HEK293 (cell line): ENCODE measurements around the gene WNT6.
A peak's percentile ranks its signal among the peaks of the same experiment; 100 is the strongest.

Source experiments
- CTCF ChIA-PET: fragments of 350-600 bp; formaldehyde crosslinking; extraction: SDS; loops from one replicate; lab custom pipeline; 2021; ENCODE audit warnings: antibody characterized with exemption; lab: Yijun Ruan, JAX
- POLR2A ChIA-PET: fragments of 300-600 bp; formaldehyde crosslinking; extraction: SDS; loops from one replicate; lab custom pipeline; 2020; ENCODE audit warnings: antibody characterized with exemption, inconsistent platforms; lab: Yijun Ruan, JAX
- H3K27ac ChIP-seq: fragments of 200-500 bp; sonication (Bioruptor generic); 2 replicates; pipeline ENCODE4 v1.5.1; 2014; ENCODE audit warnings: low read depth, low read length, control low read depth, inconsistent platforms; ENCODE audit errors: extremely low read depth
- H3K36me3 ChIP-seq, 2 experiments: fragments of 200-500 bp in 1 of 2; sonication (Bioruptor generic) in 1 of 2; 1 replicate in 1 of 2; 2 replicates in 1 of 2; pipeline ENCODE4 v1.5.1; 2014 to 2017; ENCODE audit warnings: inconsistent platforms in 2 of 2, low read length in 2 of 2; ENCODE audit not compliant: control insufficient read depth in 2 of 2, insufficient read depth in 1 of 2
- H3K4me1 ChIP-seq: fragments of 200-500 bp; sonication (Bioruptor generic); 2 replicates; pipeline ENCODE4 v1.5.1; 2014; ENCODE audit warnings: mild to moderate bottlenecking, low read length, inconsistent platforms; ENCODE audit not compliant: control insufficient read depth, insufficient read depth
- H3K4me3 ChIP-seq: 2 replicates; pipeline ENCODE4 v1.5.1; 2011; ENCODE audit warnings: low read depth, mild to moderate bottlenecking, control low read depth, low read length, moderate library complexity
- H3K9me3 ChIP-seq: fragments of 200-500 bp; sonication (Bioruptor generic); 2 replicates; pipeline ENCODE4 v1.5.1; 2014; ENCODE audit warnings: low read depth, low read length, inconsistent platforms; ENCODE audit not compliant: control insufficient read depth, insufficient read depth
- KLF1 ChIP-seq: fragments of 450-650 bp; formaldehyde crosslinking; IDR thresholded peaks from 2 replicates; pipeline ENCODE4 v1.5.1; 2016; ENCODE audit warnings: missing biosample characterization, missing genetic modification characterization
- KLF10 ChIP-seq: fragments of 450-650 bp; IDR thresholded peaks from 2 replicates; pipeline ENCODE4 v1.5.1; 2018; ENCODE audit warnings: missing biosample characterization, mild to moderate bottlenecking, missing genetic modification characterization
- OVOL3 ChIP-seq: fragments of 450-650 bp; formaldehyde crosslinking; IDR thresholded peaks from 2 replicates; pipeline ENCODE4 v1.5.1; 2016; ENCODE audit warnings: missing biosample characterization, missing genetic modification characterization
- SCRT1 ChIP-seq: fragments of 450-650 bp; formaldehyde crosslinking; IDR thresholded peaks from 2 replicates; pipeline ENCODE4 v1.5.1; 2016; ENCODE audit warnings: missing biosample characterization, missing genetic modification characterization, borderline replicate concordance
- TRIM28 ChIP-seq: IDR thresholded peaks from 2 replicates; pipeline ENCODE4 v1.6.1; 2011; ENCODE audit warnings: low read length, control low read depth, borderline replicate concordance
- ZBTB1 ChIP-seq: fragments of 450-650 bp; formaldehyde crosslinking; IDR thresholded peaks from 2 replicates; pipeline ENCODE4 v1.5.1; 2016; ENCODE audit warnings: missing biosample characterization, missing genetic modification characterization
- ZBTB8A ChIP-seq: fragments of 450-650 bp; formaldehyde crosslinking; IDR thresholded peaks from 2 replicates; pipeline ENCODE4 v1.5.1; 2016; ENCODE audit warnings: missing biosample characterization, missing genetic modification characterization
- ZEB2 ChIP-seq: fragments of 450-650 bp; formaldehyde crosslinking; IDR thresholded peaks from 2 replicates; pipeline ENCODE4 v1.5.1; 2016; ENCODE audit warnings: missing biosample characterization, missing genetic modification characterization
- ZFHX2 ChIP-seq: fragments of 450-650 bp; formaldehyde crosslinking; conservative IDR thresholded peaks from 2 replicates; pipeline ENCODE4 v1.5.1; 2016; ENCODE audit warnings: missing biosample characterization, missing genetic modification characterization
- ZNF112 ChIP-seq: fragments of 450-650 bp; formaldehyde crosslinking; IDR thresholded peaks from 2 replicates; pipeline ENCODE4 v1.5.0; 2017; ENCODE audit warnings: missing biosample characterization, missing genetic modification characterization
- ZNF202 ChIP-seq: fragments of 450-650 bp; formaldehyde crosslinking; IDR thresholded peaks from 2 replicates; pipeline ENCODE4 v1.5.1; 2016; ENCODE audit warnings: missing biosample characterization, missing genetic modification characterization, borderline replicate concordance
- ZNF311 ChIP-seq: fragments of 450-650 bp; formaldehyde crosslinking; IDR thresholded peaks from 2 replicates; pipeline ENCODE4 v1.5.1; 2017; ENCODE audit warnings: missing biosample characterization, missing genetic modification characterization, borderline replicate concordance
- ZNF544 ChIP-seq: fragments of 450-650 bp; formaldehyde crosslinking; IDR thresholded peaks from 2 replicates; pipeline ENCODE4 v1.5.0; 2017; ENCODE audit warnings: missing biosample characterization, missing genetic modification characterization
- ZNF549 ChIP-seq: fragments of 450-650 bp; IDR thresholded peaks from 2 replicates; pipeline ENCODE4 v1.5.1; 2018; ENCODE audit warnings: missing biosample characterization, missing genetic modification characterization, mild to moderate bottlenecking, inconsistent platforms, moderate library complexity
- ZNF610 ChIP-seq: fragments of 450-650 bp; formaldehyde crosslinking; IDR thresholded peaks from 2 replicates; pipeline ENCODE4 v1.5.1; 2016; ENCODE audit warnings: missing biosample characterization, missing genetic modification characterization, borderline replicate concordance
- ZNF645 ChIP-seq: fragments of 450-650 bp; formaldehyde crosslinking; IDR thresholded peaks from 2 replicates; pipeline ENCODE4; 2016; ENCODE audit warnings: missing biosample characterization, missing genetic modification characterization
- ZNF654 ChIP-seq: fragments of 450-650 bp; formaldehyde crosslinking; IDR thresholded peaks from 2 replicates; pipeline ENCODE4 v1.5.1; 2016; ENCODE audit warnings: low read depth, missing biosample characterization, missing genetic modification characterization
- ZNF670 ChIP-seq: fragments of 450-650 bp; formaldehyde crosslinking; IDR thresholded peaks from 2 replicates; pipeline ENCODE4 v1.5.1; 2016; ENCODE audit warnings: missing biosample characterization, missing genetic modification characterization, low read depth
- ZNF768 ChIP-seq: fragments of 450-650 bp; formaldehyde crosslinking; IDR thresholded peaks from 2 replicates; pipeline ENCODE4 v1.5.1; 2018; ENCODE audit warnings: missing biosample characterization, mild to moderate bottlenecking, missing genetic modification characterization
- ZSCAN30 ChIP-seq: fragments of 450-650 bp; IDR thresholded peaks from 2 replicates; pipeline ENCODE4 v1.5.1; 2018; ENCODE audit warnings: missing biosample characterization, mild to moderate bottlenecking, missing genetic modification characterization, moderate library complexity
- TF ChIP-seq, protein P1 (sequence below): fragments of 450-650 bp; formaldehyde crosslinking; IDR thresholded peaks from 2 replicates; pipeline ENCODE4 v1.5.1; 2016; ENCODE audit warnings: missing biosample characterization, missing genetic modification characterization
- TF ChIP-seq, protein P2 (sequence below): fragments of 450-650 bp; formaldehyde crosslinking; IDR thresholded peaks from 2 replicates; pipeline ENCODE4 v1.5.1; 2017; ENCODE audit warnings: missing biosample characterization, missing genetic modification characterization
- TF ChIP-seq, protein P3 (sequence below): fragments of 450-650 bp; formaldehyde crosslinking; IDR thresholded peaks from 2 replicates; pipeline ENCODE4 v1.5.1; 2017; ENCODE audit warnings: missing biosample characterization, missing genetic modification characterization
- TF ChIP-seq, protein P4 (sequence below): fragments of 450-650 bp; formaldehyde crosslinking; IDR thresholded peaks from 2 replicates; pipeline ENCODE4 v1.5.1; 2016; ENCODE audit warnings: missing biosample characterization, missing genetic modification characterization

Gene WNT6

DNA sequence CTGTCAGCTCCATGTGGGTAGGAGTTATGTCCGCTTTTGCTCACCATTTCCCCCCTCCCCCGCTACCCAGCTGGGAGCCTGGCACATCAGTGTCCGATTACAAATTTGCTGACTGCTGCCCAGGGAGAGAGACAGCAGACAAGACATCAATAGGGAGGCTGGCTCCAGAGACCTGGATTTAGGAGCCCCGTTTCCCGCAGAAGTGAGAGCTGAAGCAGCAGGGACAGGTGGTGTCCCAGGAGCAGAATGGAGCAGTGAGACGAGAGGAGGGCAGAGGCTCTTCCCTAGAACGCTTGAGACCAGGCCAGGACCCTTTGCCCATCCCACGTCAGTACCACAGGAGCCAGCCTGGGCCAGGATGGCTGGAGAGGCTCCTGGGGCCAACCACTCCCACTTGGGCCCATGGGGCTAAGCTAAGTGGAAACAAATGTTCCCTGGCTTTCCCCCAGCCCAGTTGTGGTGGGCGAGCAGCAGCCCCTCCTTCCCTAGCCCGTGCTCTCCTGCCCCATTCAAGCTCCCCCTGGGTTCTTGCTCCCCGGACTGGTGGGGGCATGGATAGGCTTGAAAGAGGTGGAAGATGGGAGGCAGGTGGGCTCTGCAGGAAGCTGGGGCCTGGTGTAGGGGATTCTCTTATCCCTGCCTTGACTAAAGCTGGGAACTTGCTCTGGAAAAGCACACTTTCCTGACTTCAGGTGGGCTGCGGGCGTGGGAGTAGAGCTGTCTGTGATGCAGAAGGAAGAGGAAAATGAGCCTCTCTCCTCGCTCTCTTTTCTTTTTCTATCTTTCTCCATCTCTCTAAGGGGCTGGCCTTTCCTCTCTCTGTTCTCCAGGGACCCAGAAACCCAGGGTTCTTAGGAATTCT lies 4.1 kb upstream of the WNT6 start:
- H3K36me3 ChIP-seq = no peaks in the 10 kb centered on the region
- TF ChIP-seq, protein P1, sequence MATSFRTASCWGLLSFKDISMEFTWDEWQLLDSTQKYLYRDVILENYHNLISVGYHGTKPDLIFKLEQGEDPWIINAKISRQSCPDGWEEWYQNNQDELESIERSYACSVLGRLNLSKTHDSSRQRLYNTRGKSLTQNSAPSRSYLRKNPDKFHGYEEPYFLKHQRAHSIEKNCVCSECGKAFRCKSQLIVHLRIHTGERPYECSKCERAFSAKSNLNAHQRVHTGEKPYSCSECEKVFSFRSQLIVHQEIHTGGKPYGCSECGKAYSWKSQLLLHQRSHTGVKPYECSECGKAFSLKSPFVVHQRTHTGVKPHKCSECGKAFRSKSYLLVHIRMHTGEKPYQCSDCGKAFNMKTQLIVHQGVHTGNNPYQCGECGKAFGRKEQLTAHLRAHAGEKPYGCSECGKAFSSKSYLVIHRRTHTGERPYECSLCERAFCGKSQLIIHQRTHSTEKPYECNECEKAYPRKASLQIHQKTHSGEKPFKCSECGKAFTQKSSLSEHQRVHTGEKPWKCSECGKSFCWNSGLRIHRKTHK (tag by site-specific recombination) = no peak
- TF ChIP-seq TRIM28 (peak; percentile 7; the same call in 1 of the 2 replicates), ZNF670 (tag by site-specific recombination) (no peak)
- TF ChIP-seq, protein P2, sequence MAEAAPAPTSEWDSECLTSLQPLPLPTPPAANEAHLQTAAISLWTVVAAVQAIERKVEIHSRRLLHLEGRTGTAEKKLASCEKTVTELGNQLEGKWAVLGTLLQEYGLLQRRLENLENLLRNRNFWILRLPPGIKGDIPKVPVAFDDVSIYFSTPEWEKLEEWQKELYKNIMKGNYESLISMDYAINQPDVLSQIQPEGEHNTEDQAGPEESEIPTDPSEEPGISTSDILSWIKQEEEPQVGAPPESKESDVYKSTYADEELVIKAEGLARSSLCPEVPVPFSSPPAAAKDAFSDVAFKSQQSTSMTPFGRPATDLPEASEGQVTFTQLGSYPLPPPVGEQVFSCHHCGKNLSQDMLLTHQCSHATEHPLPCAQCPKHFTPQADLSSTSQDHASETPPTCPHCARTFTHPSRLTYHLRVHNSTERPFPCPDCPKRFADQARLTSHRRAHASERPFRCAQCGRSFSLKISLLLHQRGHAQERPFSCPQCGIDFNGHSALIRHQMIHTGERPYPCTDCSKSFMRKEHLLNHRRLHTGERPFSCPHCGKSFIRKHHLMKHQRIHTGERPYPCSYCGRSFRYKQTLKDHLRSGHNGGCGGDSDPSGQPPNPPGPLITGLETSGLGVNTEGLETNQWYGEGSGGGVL (tag by site-specific recombination) = no peak
- no peak overlapping the region for H3K27ac ChIP-seq
- no peak overlapping the region for H3K4me3 ChIP-seq
- CTCF ChIA-PET = interaction anchor here (0.6 to 10.1 kb wide), 8 partner anchors 20 to 264 kb away, joined by 3 to 115 read pairs (median 4); no protein-coding TSS in a partner anchor
- H3K4me1 ChIP-seq = peaks cover 22% of the 10 kb centered on the region
- no peaks in the 10 kb centered on the region for H3K9me3 ChIP-seq
- POLR2A ChIA-PET = no interaction called here

- H3K9me3 ChIP-seq = no peaks in the 10 kb centered on the region
- no peak overlapping the region; the same call in 1 of the 2 replicates for H3K27ac ChIP-seq
- H3K4me3 ChIP-seq = no peak overlapping the region
- CTCF ChIA-PET = interaction anchor here (0.9 to 10.1 kb wide), 6 partner anchors 19 to 146 kb away, joined by 3 to 115 read pairs (median 4); no protein-coding TSS in a partner anchor
- POLR2A ChIA-PET = no interaction called here
- no peaks in the 10 kb centered on the region for H3K36me3 ChIP-seq
- peaks cover 23% of the 10 kb centered on the region for H3K4me1 ChIP-seq
- TF ChIP-seq, protein P2 (tag by site-specific recombination) = peak; percentile 40; the same call in 1 of the 2 replicates
- peak; percentile 40; the same call in 1 of the 2 replicates for TF ChIP-seq ZFHX2 (tag by site-specific recombination)
- no peak for TF ChIP-seq ZNF654 (tag by site-specific recombination)
- no peak for TF ChIP-seq ZNF311 (tag by site-specific recombination)
- TF ChIP-seq, protein P3, sequence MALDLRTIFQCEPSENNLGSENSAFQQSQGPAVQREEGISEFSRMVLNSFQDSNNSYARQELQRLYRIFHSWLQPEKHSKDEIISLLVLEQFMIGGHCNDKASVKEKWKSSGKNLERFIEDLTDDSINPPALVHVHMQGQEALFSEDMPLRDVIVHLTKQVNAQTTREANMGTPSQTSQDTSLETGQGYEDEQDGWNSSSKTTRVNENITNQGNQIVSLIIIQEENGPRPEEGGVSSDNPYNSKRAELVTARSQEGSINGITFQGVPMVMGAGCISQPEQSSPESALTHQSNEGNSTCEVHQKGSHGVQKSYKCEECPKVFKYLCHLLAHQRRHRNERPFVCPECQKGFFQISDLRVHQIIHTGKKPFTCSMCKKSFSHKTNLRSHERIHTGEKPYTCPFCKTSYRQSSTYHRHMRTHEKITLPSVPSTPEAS (tag by site-specific recombination) = peak; percentile 23; the same call in 1 of the 2 replicates
- TF ChIP-seq ZNF112 = no peak
- TF ChIP-seq ZNF645 (tag by site-specific recombination) = no peak
- no peak for TF ChIP-seq KLF1
- no peak for TF ChIP-seq SCRT1 (tag by site-specific recombination)
- no peak for TF ChIP-seq ZSCAN30 (tag by site-specific recombination)
- no peak for TF ChIP-seq ZBTB8A
- no peak for TF ChIP-seq ZBTB1
- TF ChIP-seq, protein P4, sequence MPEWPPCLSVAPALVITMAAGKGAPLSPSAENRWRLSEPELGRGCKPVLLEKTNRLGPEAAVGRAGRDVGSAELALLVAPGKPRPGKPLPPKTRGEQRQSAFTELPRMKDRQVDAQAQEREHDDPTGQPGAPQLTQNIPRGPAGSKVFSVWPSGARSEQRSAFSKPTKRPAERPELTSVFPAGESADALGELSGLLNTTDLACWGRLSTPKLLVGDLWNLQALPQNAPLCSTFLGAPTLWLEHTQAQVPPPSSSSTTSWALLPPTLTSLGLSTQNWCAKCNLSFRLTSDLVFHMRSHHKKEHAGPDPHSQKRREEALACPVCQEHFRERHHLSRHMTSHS (tag by site-specific recombination) = no peak
- TF ChIP-seq ZNF544 (tag by site-specific recombination) = no peak
- TF ChIP-seq ZEB2 (tag by site-specific recombination) = no peak
- TF ChIP-seq ZNF202 (tag by site-specific recombination) = no peak
- TF ChIP-seq OVOL3 = no peak
- TF ChIP-seq KLF10 (tag by site-specific recombination) = no peak
- TF ChIP-seq ZNF549 = no peak
- no peak for TF ChIP-seq ZNF610
- TF ChIP-seq ZNF768 (tag by site-specific recombination) = no peak
These were observed 3.3 kb upstream of the WNT6 start for GRCh38 chr2:218856167-218856895.
